K562 (cell line): ENCODE data around the gene RNF11. TPM values are rescaled to one million over a fixed set of nuclear protein-coding genes. Genes with fewer than 3 reads are reported as not detected.
"Not testable (repeated sequence)": the region's sequence is repeated elsewhere in the genome, so short reads cannot be mapped to it uniquely, and the experiment has no call there.

Experiments
- CXXC5 ChIP-seq: fragments of 250-450 bp; sonication (Bioruptor Pico); IDR thresholded peaks from 2 replicates; pipeline ENCODE4 v1.8.0; 2022; ENCODE audit warnings: inconsistent platforms, mild to moderate bottlenecking, moderate library complexity
- ID3 ChIP-seq, 2 experiments: fragments of 250-450 bp in 1 of 2; fragments of 450-650 bp in 1 of 2; sonication (Bioruptor Pico) in 1 of 2; IDR thresholded peaks; 2 replicates each; pipeline versions ENCODE4 v1.6.1 to v1.8.0; 2016 to 2021; ENCODE audit warnings: mild to moderate bottlenecking in 2 of 2, moderate library complexity in 2 of 2, missing compliant biosample characterization in 1 of 2, missing genetic modification characterization in 1 of 2
- TEAD1 ChIP-seq, 2 experiments: fragments of 450-650 bp in 1 of 2; sonication (generic) in 1 of 2; formaldehyde crosslinking; IDR thresholded peaks; 2 replicates each; pipeline versions ENCODE4 v1.4.0 to v1.8.0; 2020 to 2022; ENCODE audit warnings: mild to moderate bottlenecking in 2 of 2, missing genetic modification reagents in 1 of 2
- ZNF592 ChIP-seq: fragments of 450-650 bp; IDR thresholded peaks from 2 replicates; pipeline ENCODE4 v1.6.1; 2017; ENCODE audit warnings: antibody characterized with exemption, mild to moderate bottlenecking
- polyA plus RNA-seq, 8 experiments: library from polyadenylated mRNA; depleted of rRNA in 4 of 8; stranded (reverse) in 5 of 8; unstranded in 3 of 8; fragments of >200 nt; fragmentation: Nextera tagmentation in 2 of 8; fragmentation: Illumina TruSeq in 1 of 8; extraction: Ambion mirVana in 2 of 8; extraction: Trizol in 1 of 8; gene quantifications; 2 replicates each; pipeline versions ENCODE4 v1.2.1 to v1.2.3, GENCODE V29; 2011 to 2014; ENCODE audit warnings: inconsistent platforms in 1 of 8, missing spikeins in 1 of 8
- total RNA-seq, 7 experiments: library from RNA; depleted of rRNA in 6 of 7; stranded (reverse); fragments of >200 nt in 6 of 7; fragmentation: Illumina TruSeq in 2 of 7; extraction: Trizol in 2 of 7; gene quantifications; 2 replicates each; pipeline versions ENCODE4 v1.2.1 to v1.2.3, GENCODE V29; 2011 to 2021; ENCODE audit warnings: low replicate concordance in 1 of 7

The RNF11 gene
- total and polyA plus RNA-seq, 9 of the 15 experiments (the other 6 are each of a cell fraction or from before 2014, with no cell fraction given): 5.7 to 34.3 (median 23.1) TPM

GRCh38 chr1:51221529-51221928 is 14.5 kb upstream of the RNF11 start (continued):
- TF ChIP-seq TEAD1 (CRISPR knock-in tag; IDR thresholded peaks at IDR 0.05): peak in 1 of 2 experiments; percentile 60; a peak in 1 of 4 replicates
- 0 out of 2 replicates have a peak, but pooled peaks have one; percentile 51 for TF ChIP-seq ZNF592
- not testable (repeated sequence) for TF ChIP-seq ID3 (CRISPR knock-in tag; IDR thresholded peaks at IDR 0.05)
- TF ChIP-seq ID3 (tag; IDR thresholded peaks at IDR 0.05): peak; percentile 57; the same call in 1 of the 2 replicates
- TF ChIP-seq CXXC5 (CRISPR knock-in tag): peak; percentile 31; the same call in 1 of the 2 replicates
